HG03565 (cell line): ENCODE data around the gene IQGAP3.

ENCODE experiments used
- ATAC-seq: cut with Tn5 transposase; IDR thresholded peaks from one replicate; pipeline ENCODE4 v1.9.1; 2021; ENCODE audit warnings: mild to moderate bottlenecking, moderate library complexity; ENCODE audit not compliant: unreplicated experiment

Gene IQGAP3

GRCh38 chr1:156546267-156546666 lies 26.1 kb downstream of the IQGAP3 start:
- no peak for ATAC-seq

GRCh38 chr1:156544592-156545102 lies 27.7 kb downstream of the IQGAP3 start:
- ATAC-seq, result no peak

DNA sequence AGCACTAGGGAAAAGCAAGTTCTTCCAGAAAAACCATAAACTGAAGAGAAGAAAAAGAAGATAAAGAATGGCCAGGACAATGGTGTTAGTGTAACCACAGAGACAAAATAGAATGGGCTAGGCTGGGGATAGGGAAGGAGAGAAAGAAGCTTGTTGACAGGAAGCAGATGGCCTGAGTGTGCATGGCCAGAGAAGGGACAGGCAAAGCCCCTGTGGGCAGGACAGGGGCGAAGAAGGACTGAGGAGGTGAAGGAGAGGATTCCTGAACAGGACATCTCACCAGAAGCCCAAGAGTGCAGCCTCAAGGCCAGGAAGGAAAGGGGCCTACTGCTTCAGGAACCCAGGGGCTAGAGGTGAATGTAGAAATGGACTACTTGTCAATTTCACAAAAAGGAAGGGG lies 29.3 kb downstream of the IQGAP3 start:
- no peak for ATAC-seq

DNA sequence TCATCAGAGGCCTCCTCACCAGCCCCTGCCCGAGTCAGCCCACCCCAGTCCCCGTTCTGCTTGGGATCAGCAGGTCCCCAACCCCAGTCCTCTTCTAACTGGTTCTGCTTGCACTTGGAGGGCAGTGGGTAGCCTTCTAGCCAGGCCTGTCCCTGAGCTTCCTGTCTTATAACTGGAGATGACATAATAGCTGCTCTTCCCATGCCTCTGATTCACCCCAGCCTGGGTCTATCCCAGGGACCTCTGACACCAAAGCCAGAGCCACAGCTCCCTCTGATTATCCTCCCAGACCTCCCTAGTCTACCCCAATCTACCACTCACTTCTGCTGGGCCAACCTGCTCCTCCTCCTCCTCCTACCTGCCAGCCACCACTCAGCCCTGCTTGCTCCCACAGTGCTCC lies 31.4 kb downstream of the IQGAP3 start:
- ATAC-seq, result no peak

DNA sequence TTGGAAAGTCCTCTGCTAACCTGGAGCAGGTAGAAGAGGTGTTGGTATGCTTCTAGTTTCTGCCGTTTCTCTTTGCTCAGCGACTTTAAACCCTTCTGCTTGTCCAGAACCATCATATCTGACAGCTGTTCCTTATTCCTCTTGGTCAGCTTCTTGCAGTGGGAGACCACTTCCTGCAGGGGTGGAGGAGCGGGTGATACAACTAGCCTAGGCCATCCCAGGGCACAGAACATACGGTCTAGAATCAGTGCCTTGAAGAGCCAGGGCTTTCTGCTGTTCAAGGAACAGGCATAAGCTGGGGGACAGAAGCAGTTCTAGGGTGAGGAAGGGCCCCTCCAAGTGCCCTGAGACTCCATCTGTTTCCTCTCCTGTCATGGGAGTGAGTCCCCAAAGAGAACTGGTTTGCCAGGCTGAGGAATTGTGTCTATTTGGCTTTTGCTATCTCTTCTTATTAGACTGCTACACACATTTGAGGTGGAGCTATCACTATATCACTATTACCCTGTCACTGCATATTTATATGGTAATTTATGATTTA lies 32.5 kb downstream of the IQGAP3 start:
- ATAC-seq, result no peak

- ATAC-seq, result no peak
These were observed 33.5 kb downstream of the IQGAP3 start for GRCh38 chr1:156538711-156539440.

- ATAC-seq, result no peak
These were observed 35.3 kb downstream of the IQGAP3 start for GRCh38 chr1:156537027-156537426.

- no peak for ATAC-seq
These were observed 37.8 kb downstream of the IQGAP3 start for GRCh38 chr1:156534424-156535060.

GRCh38 chr1:156533568-156534220 lies 38.7 kb downstream of the IQGAP3 start:
- no peak for ATAC-seq

DNA sequence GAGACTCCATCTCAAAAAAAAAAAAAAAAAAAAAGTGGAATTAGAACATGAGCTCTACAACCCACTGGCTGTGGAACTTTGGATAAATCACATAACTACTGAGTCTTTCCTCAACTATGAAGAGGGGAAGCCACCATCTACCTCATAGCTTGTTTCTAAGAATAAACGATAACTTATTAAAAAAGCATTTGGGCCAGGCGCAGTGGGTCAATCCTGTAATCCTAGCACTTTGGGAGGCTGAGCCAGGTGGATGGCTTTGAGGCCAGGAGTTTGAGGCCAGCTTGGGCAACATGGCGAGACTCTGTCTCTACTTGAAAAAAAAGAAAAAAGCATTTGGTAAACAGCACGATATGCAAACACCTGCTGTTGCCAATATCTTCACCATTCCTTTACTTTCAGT lies 40.0 kb downstream of the IQGAP3 start:
- ATAC-seq, result no peak

GRCh38 chr1:156530006-156530405 lies 42.4 kb downstream of the IQGAP3 start:
- no peak for ATAC-seq

GRCh38 chr1:156528875-156529425 lies 43.4 kb downstream of the IQGAP3 start:
- ATAC-seq, result no peak

DNA sequence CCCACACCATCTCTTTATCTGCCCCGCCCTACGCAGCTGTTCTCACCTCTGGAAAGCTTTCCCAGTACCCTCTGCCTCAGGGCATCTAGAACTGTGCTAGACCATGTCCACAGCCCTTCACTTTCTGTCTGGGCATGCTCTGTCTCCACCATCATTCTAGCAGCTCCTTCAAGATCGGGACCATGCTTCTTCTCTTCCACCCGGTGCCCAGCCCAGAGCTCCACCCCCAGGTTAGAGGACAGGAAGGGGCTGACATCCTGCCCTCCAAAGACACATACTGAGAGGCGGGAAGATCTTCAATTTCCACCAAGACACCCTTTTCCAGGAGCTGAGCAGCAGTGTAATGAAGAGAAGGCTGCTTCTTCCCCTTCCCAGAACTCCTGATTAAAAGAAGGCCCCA lies 44.1 kb downstream of the IQGAP3 start:
- ATAC-seq, result no peak

GRCh38 chr1:156527584-156527983 lies 44.8 kb downstream of the IQGAP3 start:
- ATAC-seq, result no peak

DNA sequence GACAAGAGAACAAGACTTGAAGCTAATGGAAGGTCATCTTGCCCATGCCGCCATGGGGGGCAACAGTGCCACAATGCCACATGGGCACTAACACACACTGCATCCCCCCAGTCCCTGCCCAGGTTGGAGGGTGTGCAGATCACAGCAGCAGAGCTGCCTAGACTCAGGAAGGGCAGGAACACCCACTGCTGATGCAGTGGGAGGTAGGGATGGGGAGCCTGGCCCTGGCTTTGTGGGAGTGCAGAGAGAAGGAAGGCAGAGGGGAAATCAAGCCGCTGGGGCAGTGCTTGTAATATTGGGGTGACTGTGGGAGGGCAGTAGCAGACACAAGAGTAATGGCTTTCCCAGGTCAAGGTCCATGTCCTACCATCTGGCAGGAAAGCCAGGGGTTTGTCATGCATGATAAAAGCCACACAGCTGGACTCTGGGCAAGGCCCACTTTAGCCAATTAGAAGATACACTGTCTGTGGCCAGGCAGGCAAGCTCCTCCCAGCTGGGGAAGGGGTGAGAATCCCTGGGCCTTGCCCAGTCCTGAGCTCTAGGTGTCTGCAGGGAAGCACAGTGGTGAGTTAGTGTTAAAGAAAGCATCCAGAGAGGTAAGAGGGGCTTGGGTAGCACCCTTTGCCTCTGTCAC lies 46.4 kb downstream of the IQGAP3 start:
- no peak for ATAC-seq

- no peak for ATAC-seq
These were observed 47.3 kb downstream of the IQGAP3 start for GRCh38 chr1:156525071-156525501.

GRCh38 chr1:156524481-156524869 lies 47.9 kb downstream of the IQGAP3 start:
- ATAC-seq, result peak; percentile 43

GRCh38 chr1:156523801-156524480 lies 48.4 kb downstream of the IQGAP3 start:
- no peak for ATAC-seq

- ATAC-seq, result no peak
These were observed 49.9 kb downstream of the IQGAP3 start for GRCh38 chr1:156522443-156522970.

DNA sequence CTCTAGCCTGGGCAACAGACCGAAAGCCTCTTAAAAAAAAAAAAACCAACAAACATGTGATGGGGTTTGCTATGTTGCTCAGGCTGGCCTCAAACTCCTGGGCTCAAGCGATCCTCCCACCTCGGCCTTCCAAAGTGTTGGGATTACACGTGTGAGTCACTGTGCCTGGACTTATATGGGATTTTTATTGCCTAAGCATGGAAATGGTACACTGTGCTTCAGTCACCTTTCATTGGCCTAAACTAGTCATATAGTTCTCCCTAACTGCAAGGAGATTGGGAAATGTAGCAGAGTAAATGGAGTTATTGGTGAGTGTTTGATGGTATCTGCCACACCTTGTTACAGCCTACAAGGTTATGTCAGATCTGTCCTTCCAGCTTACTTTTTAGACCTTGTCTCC lies 54.6 kb downstream of the IQGAP3 start:
- no peak for ATAC-seq
